H9 (cell line): ENCODE measurements around the gene TIMM17A. TPM values are rescaled to one million over a fixed set of nuclear protein-coding genes. Genes with fewer than 3 reads are reported as not detected.
A peak's percentile ranks its signal among the peaks of the same experiment; 100 is the strongest.

Experiments used
- DNase-seq: peaks from one replicate; pipeline ENCODE4 v3.0.0-alpha.2; 2017
- H2AFZ ChIP-seq: one replicate; pipeline ENCODE4 v1.6.1; 2013; ENCODE audit warnings: mild to moderate bottlenecking, low read length, control low read depth, moderate library complexity
- H2AK5ac ChIP-seq: 2 replicates; pipeline ENCODE4 v1.6.1; 2013; ENCODE audit warnings: low read length, control low read depth, mixed read lengths; ENCODE audit not compliant: insufficient read length
- H2BK120ac ChIP-seq: one replicate; pipeline ENCODE4 v1.6.1; 2013; ENCODE audit warnings: low read depth, mild to moderate bottlenecking, low read length, control low read depth, inconsistent platforms; ENCODE audit not compliant: poor library complexity, severe bottlenecking
- H2BK12ac ChIP-seq: 2 replicates; pipeline ENCODE4 v1.6.1; 2013; ENCODE audit warnings: low read length, control low read depth, mixed read lengths, low read depth; ENCODE audit not compliant: insufficient read length
- H2BK15ac ChIP-seq: 2 replicates; pipeline ENCODE4 v1.6.1; 2013; ENCODE audit warnings: low read depth, low read length, control low read depth
- H2BK20ac ChIP-seq: one replicate; pipeline ENCODE4 v1.6.1; 2013; ENCODE audit warnings: low read depth, mild to moderate bottlenecking, low read length, control low read depth, inconsistent platforms; ENCODE audit not compliant: poor library complexity, severe bottlenecking
- H2BK5ac ChIP-seq: 2 replicates; pipeline ENCODE4 v1.6.1; 2013; ENCODE audit warnings: low read length, control low read depth, mixed read lengths; ENCODE audit not compliant: insufficient read length
- H3K14ac ChIP-seq: 2 replicates; pipeline ENCODE4 v1.6.1; 2013; ENCODE audit warnings: low read length, control low read depth; ENCODE audit not compliant: insufficient read depth
- H3K18ac ChIP-seq: 2 replicates; pipeline ENCODE4 v1.6.1; 2013; ENCODE audit warnings: low read depth, mild to moderate bottlenecking, mixed read lengths, low read length, control low read depth; ENCODE audit not compliant: insufficient read length
- H3K23ac ChIP-seq: 2 replicates; pipeline ENCODE4 v1.6.1; 2013; ENCODE audit warnings: low read length, control low read depth, mixed read lengths, low read depth; ENCODE audit not compliant: insufficient read length
- H3K23me2 ChIP-seq: 2 replicates; pipeline ENCODE4 v1.6.1; 2013; ENCODE audit warnings: low read depth, mild to moderate bottlenecking, mixed read lengths, low read length, control low read depth; ENCODE audit not compliant: insufficient read length, poor library complexity, severe bottlenecking
- H3K27ac ChIP-seq: 2 replicates; pipeline ENCODE4 v1.5.1; 2013; ENCODE audit warnings: low read length, control low read depth, mixed read lengths, low read depth; ENCODE audit not compliant: insufficient read length
- H3K27me3 ChIP-seq: 2 replicates; pipeline ENCODE4 v1.6.1; 2013; ENCODE audit warnings: low read length, control low read depth, inconsistent platforms; ENCODE audit not compliant: insufficient read depth
- H3K4ac ChIP-seq: 2 replicates; pipeline ENCODE4 v1.6.1; 2013; ENCODE audit warnings: low read depth, mild to moderate bottlenecking, control low read depth, inconsistent platforms, low read length, moderate library complexity
- H3K4me1 ChIP-seq: 2 replicates; pipeline ENCODE4 v1.6.1; 2013; ENCODE audit warnings: low read length, control low read depth, inconsistent platforms; ENCODE audit not compliant: insufficient read depth
- H3K4me2 ChIP-seq: 2 replicates; pipeline ENCODE4 v1.6.1; 2013; ENCODE audit warnings: low read length, control low read depth, mixed read lengths; ENCODE audit not compliant: insufficient read length, insufficient read depth
- H3K56ac ChIP-seq: 2 replicates; pipeline ENCODE4 v1.6.1; 2013; ENCODE audit warnings: low read depth, mild to moderate bottlenecking, mixed read lengths, low read length, control low read depth; ENCODE audit not compliant: insufficient read length
- H3K79me1 ChIP-seq: 2 replicates; pipeline ENCODE4 v1.6.1; 2013; ENCODE audit warnings: low read depth, mild to moderate bottlenecking, moderate library complexity, low read length, control low read depth, inconsistent platforms; ENCODE audit not compliant: insufficient read depth, poor library complexity, severe bottlenecking
- H3K79me2 ChIP-seq: 2 replicates; pipeline ENCODE4 v1.6.1; 2013; ENCODE audit warnings: low read length, control low read depth, inconsistent platforms; ENCODE audit not compliant: insufficient read depth
- H3K9ac ChIP-seq: 2 replicates; pipeline ENCODE4 v1.6.1; 2013; ENCODE audit warnings: low read length, control low read depth, mixed read lengths; ENCODE audit not compliant: insufficient read length; ENCODE audit errors: extremely low read depth
- H3K9me3 ChIP-seq: one replicate; pipeline ENCODE4 v1.6.1; 2013; ENCODE audit warnings: low read depth, low read length, inconsistent platforms; ENCODE audit not compliant: control insufficient read depth
- H3T11ph ChIP-seq: one replicate; pipeline ENCODE4 v1.6.1; 2013; ENCODE audit warnings: mild to moderate bottlenecking, low read length, control low read depth, inconsistent platforms
- H4K20me1 ChIP-seq: one replicate; pipeline ENCODE4 v1.6.1; 2013; ENCODE audit not compliant: control insufficient read depth, insufficient read length, insufficient read depth
- H4K5ac ChIP-seq: 2 replicates; pipeline ENCODE4 v1.6.1; 2013; ENCODE audit warnings: low read depth, mild to moderate bottlenecking, mixed read lengths, low read length, control low read depth; ENCODE audit not compliant: insufficient read length
- H4K8ac ChIP-seq: replicated peaks from 2 replicates; pipeline ENCODE4 v1.6.1; 2013; ENCODE audit warnings: low read length, control low read depth, mixed read lengths, low read depth; ENCODE audit not compliant: insufficient read length
- H4K91ac ChIP-seq: 2 replicates; pipeline ENCODE4 v1.6.1; 2013; ENCODE audit warnings: low read depth, mild to moderate bottlenecking, moderate library complexity, mixed read lengths, low read length, control low read depth; ENCODE audit not compliant: insufficient read length
- H3K27ac Mint-ChIP-seq, 3 experiments: 2 replicates in 2 of 3; 3 replicates in 1 of 3; pipeline ENCODE4 v1.8.0; 2020 to 2021; ENCODE audit warnings: mixed read lengths in 3 of 3, mild to moderate bottlenecking in 1 of 3, moderate library complexity in 1 of 3
- H3K27me3 Mint-ChIP-seq: 2 replicates; pipeline ENCODE4 v1.8.0; 2021; ENCODE audit warnings: low read depth, mild to moderate bottlenecking, moderate library complexity, mixed read lengths
- H3K36me3 Mint-ChIP-seq, 3 experiments: 2 replicates in 2 of 3; 3 replicates in 1 of 3; pipeline ENCODE4 v1.8.0; 2020 to 2021; ENCODE audit warnings: low read depth in 3 of 3, mixed read lengths in 3 of 3; ENCODE audit not compliant: insufficient read depth in 1 of 3
- H3K4me1 Mint-ChIP-seq, 2 experiments: 2 replicates each; pipeline ENCODE4 v1.8.0; 2020; ENCODE audit warnings: mixed read lengths in 2 of 2
- H3K4me3 Mint-ChIP-seq, 2 experiments: 2 replicates in 1 of 2; 3 replicates in 1 of 2; pipeline ENCODE4 v1.8.0; 2020 to 2021; ENCODE audit warnings: mild to moderate bottlenecking in 2 of 2, mixed read lengths in 2 of 2, moderate library complexity in 1 of 2
- H3K9me3 Mint-ChIP-seq, 2 experiments: 2 replicates in 1 of 2; 3 replicates in 1 of 2; pipeline ENCODE4 v1.8.0; 2020; ENCODE audit warnings: mild to moderate bottlenecking in 2 of 2, mixed read lengths in 2 of 2, moderate library complexity in 1 of 2
- WGBS: extraction: QIAGEN DNeasy Blood & Tissue Kit; methylation state at CpG from one replicate; pipeline ENCODE4 v1.1.7; 2013; ENCODE audit warnings: missing lambda C conversion rate, low lambda C conversion rate, mixed read lengths; ENCODE audit not compliant: insufficient read length; ENCODE audit errors: extremely low coverage; 5-methylcytosine and 5-hydroxymethylcytosine counted together
- total RNA-seq: library from RNA; stranded (reverse); gene quantifications from 2 replicates; pipeline ENCODE4 v1.2.1, GENCODE V29; 2021
- TF ChIP-seq, protein P1 (sequence below): fragments of 200-600 bp; sonication (generic); conservative IDR thresholded peaks from 3 replicates; pipeline ENCODE4 v1.8.0; 2021; ENCODE audit warnings: antibody characterized with exemption, mild to moderate bottlenecking

Gene TIMM17A
- total RNA-seq, 1 experiment from 2014 or later: 60.9 TPM

DNA sequence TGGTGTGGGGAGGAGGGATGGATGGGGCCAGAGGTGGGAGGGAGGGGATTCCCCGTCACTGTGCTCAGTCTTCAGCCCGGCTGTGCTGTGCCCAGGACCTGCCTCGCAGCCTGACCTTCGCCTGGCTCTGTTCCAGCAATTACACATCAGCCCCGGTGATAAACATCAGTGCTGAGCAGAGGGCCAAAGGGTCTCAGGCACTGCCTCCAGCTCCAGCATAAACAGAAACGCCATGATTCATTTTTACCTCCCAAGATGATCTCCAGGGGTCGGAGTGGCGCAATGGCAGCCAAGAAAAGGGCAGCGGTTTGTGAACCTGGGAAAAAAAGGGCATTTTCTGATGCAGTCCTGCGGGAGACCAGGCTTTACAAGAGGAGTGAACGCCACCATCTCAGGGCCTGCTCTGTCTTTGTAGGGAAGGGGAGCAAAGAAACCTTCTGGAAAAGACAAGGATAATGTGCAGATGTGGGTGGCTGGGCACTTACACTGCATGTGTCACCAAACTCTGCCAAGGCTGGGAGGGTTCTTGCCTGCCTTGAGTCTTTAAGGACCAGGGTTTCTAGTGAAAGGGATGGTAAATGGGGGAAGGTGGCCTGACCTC lies 38.6 kb upstream of the TIMM17A start:
- no peak for DNase-seq
- Histone ChIP-seq H3K4me2 (no peak overlapping the region), H2BK20ac (no peak overlapping the region), H3K27ac (no peak overlapping the region), H2AK5ac (no peak overlapping the region), H3K4ac (no peak overlapping the region), H2BK5ac (no peak overlapping the region), H2BK12ac (no peak overlapping the region), H3K79me2 (no peaks in the 10 kb centered on the region), H2AFZ (no peak overlapping the region), H4K5ac (no peak overlapping the region), H4K20me1 (no peaks in the 10 kb centered on the region), H3K79me1 (no peaks in the 10 kb centered on the region), H3K9ac (no peak overlapping the region), H2BK15ac (no peak overlapping the region; the same call in 1 of the 2 replicates), H3K27me3 (no peaks in the 10 kb centered on the region), H3K18ac (no peak overlapping the region), H3K14ac (no peak overlapping the region; the same call in 1 of the 2 replicates), H3K56ac (no peak overlapping the region), H3K23ac (no peak overlapping the region), H4K91ac (no peak overlapping the region), H3T11ph (no peak overlapping the region), H3K23me2 (no peaks in the 10 kb centered on the region), H4K8ac (no peak overlapping the region), H3K9me3 (no peaks in the 10 kb centered on the region), H3K4me1 (no peaks in the 10 kb centered on the region), H2BK120ac (no peak overlapping the region)
- H3K27me3 Mint-ChIP-seq: no peaks in the 10 kb centered on the region; the same call in none of the 2 replicates
- no peak overlapping the region for H3K4me3 Mint-ChIP-seq
- peaks cover 7 to 10% of the 10 kb centered on the region in 2 experiments for H3K4me1 Mint-ChIP-seq
- no CpG with 5 or more reads among the region's 11 CpGs for WGBS
- H3K9me3 Mint-ChIP-seq: no peaks in the 10 kb centered on the region
- no peaks in the 10 kb centered on the region for H3K36me3 Mint-ChIP-seq
- TF ChIP-seq, protein P1, sequence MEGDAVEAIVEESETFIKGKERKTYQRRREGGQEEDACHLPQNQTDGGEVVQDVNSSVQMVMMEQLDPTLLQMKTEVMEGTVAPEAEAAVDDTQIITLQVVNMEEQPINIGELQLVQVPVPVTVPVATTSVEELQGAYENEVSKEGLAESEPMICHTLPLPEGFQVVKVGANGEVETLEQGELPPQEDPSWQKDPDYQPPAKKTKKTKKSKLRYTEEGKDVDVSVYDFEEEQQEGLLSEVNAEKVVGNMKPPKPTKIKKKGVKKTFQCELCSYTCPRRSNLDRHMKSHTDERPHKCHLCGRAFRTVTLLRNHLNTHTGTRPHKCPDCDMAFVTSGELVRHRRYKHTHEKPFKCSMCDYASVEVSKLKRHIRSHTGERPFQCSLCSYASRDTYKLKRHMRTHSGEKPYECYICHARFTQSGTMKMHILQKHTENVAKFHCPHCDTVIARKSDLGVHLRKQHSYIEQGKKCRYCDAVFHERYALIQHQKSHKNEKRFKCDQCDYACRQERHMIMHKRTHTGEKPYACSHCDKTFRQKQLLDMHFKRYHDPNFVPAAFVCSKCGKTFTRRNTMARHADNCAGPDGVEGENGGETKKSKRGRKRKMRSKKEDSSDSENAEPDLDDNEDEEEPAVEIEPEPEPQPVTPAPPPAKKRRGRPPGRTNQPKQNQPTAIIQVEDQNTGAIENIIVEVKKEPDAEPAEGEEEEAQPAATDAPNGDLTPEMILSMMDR: no peak
- peak overlapping the region in 1 of 3 experiments; percentile 51; a peak in 1 of 7 replicates for H3K27ac Mint-ChIP-seq
